Measurements from ENCODE around the gene OLR1.

DNA sequence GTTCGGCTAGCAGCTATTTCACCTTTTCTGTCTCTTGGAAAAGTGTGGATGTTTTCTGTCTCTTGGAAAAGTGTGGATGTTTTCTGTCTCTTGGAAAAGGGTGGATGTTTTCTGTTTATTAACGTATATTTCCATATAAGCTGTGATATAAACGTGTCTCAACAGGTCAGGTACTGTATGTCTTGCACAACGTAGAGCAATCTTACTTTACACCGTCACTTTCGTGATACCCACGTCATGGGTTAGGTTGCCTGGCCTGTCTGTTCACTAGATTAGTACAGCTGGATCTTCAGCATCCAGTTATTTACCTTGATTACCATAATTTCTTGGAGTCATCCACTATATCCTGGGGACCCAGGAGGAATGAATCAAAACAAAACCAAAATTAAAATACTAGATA is 56.0 kb downstream of the OLR1 start:
- TF ChIP-seq, protein P1, sequence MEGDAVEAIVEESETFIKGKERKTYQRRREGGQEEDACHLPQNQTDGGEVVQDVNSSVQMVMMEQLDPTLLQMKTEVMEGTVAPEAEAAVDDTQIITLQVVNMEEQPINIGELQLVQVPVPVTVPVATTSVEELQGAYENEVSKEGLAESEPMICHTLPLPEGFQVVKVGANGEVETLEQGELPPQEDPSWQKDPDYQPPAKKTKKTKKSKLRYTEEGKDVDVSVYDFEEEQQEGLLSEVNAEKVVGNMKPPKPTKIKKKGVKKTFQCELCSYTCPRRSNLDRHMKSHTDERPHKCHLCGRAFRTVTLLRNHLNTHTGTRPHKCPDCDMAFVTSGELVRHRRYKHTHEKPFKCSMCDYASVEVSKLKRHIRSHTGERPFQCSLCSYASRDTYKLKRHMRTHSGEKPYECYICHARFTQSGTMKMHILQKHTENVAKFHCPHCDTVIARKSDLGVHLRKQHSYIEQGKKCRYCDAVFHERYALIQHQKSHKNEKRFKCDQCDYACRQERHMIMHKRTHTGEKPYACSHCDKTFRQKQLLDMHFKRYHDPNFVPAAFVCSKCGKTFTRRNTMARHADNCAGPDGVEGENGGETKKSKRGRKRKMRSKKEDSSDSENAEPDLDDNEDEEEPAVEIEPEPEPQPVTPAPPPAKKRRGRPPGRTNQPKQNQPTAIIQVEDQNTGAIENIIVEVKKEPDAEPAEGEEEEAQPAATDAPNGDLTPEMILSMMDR (IDR thresholded peaks at IDR 0.05) = no peak
- no peak for TF ChIP-seq EZH2 (IDR thresholded peaks at IDR 0.05; ENCODE audit: borderline replicate concordance, insufficient read depth, low read depth, low read length, poor library complexity, severe bottlenecking)
